Right lobe of liver (tissue), 4 donors: ENCODE results near the gene DHX16.

Experiments
- POLR2A ChIP-seq: fragments of 450-650 bp; IDR thresholded peaks from one replicate; pipeline ENCODE4 v1.6.1; 2017; ENCODE audit warnings: antibody characterized with exemption, mild to moderate bottlenecking
- TF ChIP-seq, protein P1 (sequence below), 4 donors: fragments of 200-600 bp in 3 of 4; fragments of 450-650 bp in 1 of 4; IDR thresholded peaks; one replicate each; pipeline versions ENCODE4 v1.5.1 to v1.8.0; 2016 to 2022; ENCODE audit warnings: antibody characterized with exemption in 4 of 4, mild to moderate bottlenecking in 2 of 4
- donor health status: DM: no; HTN: no; CAD: no.
- donor health status: DM: no; HTN: no; CAD: no.
- donor health status: DM: no; HTN: yes; CAD: no.

DNA sequence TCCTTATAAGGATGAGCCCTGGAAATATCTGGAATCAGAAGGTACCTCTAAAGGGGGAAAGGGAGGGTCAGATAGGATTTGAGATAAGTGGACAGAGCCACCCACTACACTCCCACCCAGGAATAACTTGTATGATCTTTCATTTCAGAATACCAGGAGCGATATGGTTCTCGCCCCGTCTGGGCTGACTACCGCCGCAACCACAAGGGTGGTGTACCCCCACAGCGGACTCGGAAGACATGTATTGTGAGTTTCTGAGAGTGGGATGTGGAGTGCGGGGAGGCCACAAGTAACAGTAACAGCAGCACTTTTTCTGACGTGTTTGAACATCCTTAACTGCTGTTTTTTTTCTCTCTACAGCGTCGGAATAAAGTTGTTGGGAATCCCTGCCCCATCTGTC is 53.2 kb downstream of the DHX16 start:
- TF ChIP-seq, protein P1, sequence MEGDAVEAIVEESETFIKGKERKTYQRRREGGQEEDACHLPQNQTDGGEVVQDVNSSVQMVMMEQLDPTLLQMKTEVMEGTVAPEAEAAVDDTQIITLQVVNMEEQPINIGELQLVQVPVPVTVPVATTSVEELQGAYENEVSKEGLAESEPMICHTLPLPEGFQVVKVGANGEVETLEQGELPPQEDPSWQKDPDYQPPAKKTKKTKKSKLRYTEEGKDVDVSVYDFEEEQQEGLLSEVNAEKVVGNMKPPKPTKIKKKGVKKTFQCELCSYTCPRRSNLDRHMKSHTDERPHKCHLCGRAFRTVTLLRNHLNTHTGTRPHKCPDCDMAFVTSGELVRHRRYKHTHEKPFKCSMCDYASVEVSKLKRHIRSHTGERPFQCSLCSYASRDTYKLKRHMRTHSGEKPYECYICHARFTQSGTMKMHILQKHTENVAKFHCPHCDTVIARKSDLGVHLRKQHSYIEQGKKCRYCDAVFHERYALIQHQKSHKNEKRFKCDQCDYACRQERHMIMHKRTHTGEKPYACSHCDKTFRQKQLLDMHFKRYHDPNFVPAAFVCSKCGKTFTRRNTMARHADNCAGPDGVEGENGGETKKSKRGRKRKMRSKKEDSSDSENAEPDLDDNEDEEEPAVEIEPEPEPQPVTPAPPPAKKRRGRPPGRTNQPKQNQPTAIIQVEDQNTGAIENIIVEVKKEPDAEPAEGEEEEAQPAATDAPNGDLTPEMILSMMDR (IDR thresholded peaks at IDR 0.05), result no peak
- TF ChIP-seq POLR2A, result no peak
